ENCODE measurements around the gene EEFSEC. TPM values are rescaled to one million over a fixed set of nuclear protein-coding genes. Genes with fewer than 3 reads are reported as not detected.

Gene EEFSEC
- total RNA-seq, 1 experiment from 2014 or later: 9.5 TPM

DNA sequence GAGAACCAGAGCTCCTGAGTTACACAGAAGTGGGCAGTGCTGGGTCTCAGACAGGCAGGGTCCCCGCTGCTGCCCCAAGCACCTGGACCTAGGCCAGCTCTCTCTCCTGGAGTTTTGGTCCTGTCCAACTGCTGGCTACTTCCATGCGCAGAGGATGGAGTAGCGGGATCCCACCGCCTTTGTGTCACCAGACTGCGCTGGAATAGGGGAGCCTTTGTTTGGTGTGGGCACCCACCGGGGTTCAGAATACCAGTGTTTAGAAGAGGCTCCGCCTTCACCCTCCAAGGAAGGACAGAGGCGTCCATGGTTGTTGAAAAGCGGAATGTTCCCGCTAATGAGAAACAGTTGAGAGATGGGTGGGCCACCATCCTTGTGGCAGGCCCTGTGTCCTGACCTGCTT is 159.0 kb downstream of the EEFSEC start:
- Histone ChIP-seq H4K5ac (ENCODE audit: insufficient read length, low read depth, low read length) (no peak overlapping the region), H3K14ac (ENCODE audit: insufficient read depth, low read length) (no peak overlapping the region), H2BK15ac (ENCODE audit: low read depth, low read length) (no peak overlapping the region), H3K56ac (ENCODE audit: insufficient read length, low read depth, low read length) (no peak overlapping the region), H4K20me1 (ENCODE audit: control insufficient read depth, insufficient read depth, insufficient read length) (peaks cover 2% of the 10 kb centered on the region), H3K18ac (ENCODE audit: insufficient read length, low read depth, low read length) (no peak overlapping the region), H2AK5ac (ENCODE audit: insufficient read length, low read length) (no peak overlapping the region), H3K27ac (ENCODE audit: insufficient read length, low read depth, low read length) (no peak overlapping the region), H3K9me3 (ENCODE audit: control insufficient read depth, low read depth, low read length) (no peaks in the 10 kb centered on the region), H3T11ph (ENCODE audit: low read length) (no peak overlapping the region), H3K4me2 (ENCODE audit: insufficient read depth, insufficient read length, low read length) (no peak overlapping the region), H2BK120ac (ENCODE audit: low read depth, low read length, poor library complexity, severe bottlenecking) (no peak overlapping the region), H2BK20ac (ENCODE audit: low read depth, low read length, poor library complexity, severe bottlenecking) (no peak overlapping the region), H4K91ac (ENCODE audit: insufficient read length, low read depth, low read length) (no peak overlapping the region), H3K23ac (ENCODE audit: insufficient read length, low read depth, low read length) (no peak overlapping the region), H3K9ac (ENCODE audit: extremely low read depth, insufficient read length, low read length) (no peak overlapping the region), H2BK12ac (ENCODE audit: insufficient read length, low read depth, low read length) (no peak overlapping the region), H3K79me2 (ENCODE audit: insufficient read depth, low read length) (no peaks in the 10 kb centered on the region), H3K23me2 (ENCODE audit: insufficient read length, low read depth, low read length, poor library complexity, severe bottlenecking) (no peaks in the 10 kb centered on the region), H2BK5ac (ENCODE audit: insufficient read length, low read length) (no peak overlapping the region), H3K4ac (ENCODE audit: low read depth, low read length) (no peak overlapping the region), H3K79me1 (ENCODE audit: insufficient read depth, low read depth, low read length, poor library complexity, severe bottlenecking) (no peaks in the 10 kb centered on the region), H2AFZ (ENCODE audit: low read length) (no peak overlapping the region), H4K8ac (replicated peaks; ENCODE audit: insufficient read length, low read depth, low read length) (no peak overlapping the region), H3K27me3 (ENCODE audit: insufficient read depth, low read length) (no peaks in the 10 kb centered on the region), H3K4me1 (ENCODE audit: insufficient read depth, low read length) (no peaks in the 10 kb centered on the region)
- H3K4me3 Mint-ChIP-seq: no peak overlapping the region
- no peaks in the 10 kb centered on the region for H3K4me1 Mint-ChIP-seq
- H3K27ac Mint-ChIP-seq: no peak overlapping the region
- no peaks in the 10 kb centered on the region; a peak in 1 of 7 replicates for H3K36me3 Mint-ChIP-seq (ENCODE audit: insufficient read depth in 1 of 3, low read depth in 3 of 3)
- H3K9me3 Mint-ChIP-seq: no peaks in the 10 kb centered on the region
- TF ChIP-seq, protein P1, sequence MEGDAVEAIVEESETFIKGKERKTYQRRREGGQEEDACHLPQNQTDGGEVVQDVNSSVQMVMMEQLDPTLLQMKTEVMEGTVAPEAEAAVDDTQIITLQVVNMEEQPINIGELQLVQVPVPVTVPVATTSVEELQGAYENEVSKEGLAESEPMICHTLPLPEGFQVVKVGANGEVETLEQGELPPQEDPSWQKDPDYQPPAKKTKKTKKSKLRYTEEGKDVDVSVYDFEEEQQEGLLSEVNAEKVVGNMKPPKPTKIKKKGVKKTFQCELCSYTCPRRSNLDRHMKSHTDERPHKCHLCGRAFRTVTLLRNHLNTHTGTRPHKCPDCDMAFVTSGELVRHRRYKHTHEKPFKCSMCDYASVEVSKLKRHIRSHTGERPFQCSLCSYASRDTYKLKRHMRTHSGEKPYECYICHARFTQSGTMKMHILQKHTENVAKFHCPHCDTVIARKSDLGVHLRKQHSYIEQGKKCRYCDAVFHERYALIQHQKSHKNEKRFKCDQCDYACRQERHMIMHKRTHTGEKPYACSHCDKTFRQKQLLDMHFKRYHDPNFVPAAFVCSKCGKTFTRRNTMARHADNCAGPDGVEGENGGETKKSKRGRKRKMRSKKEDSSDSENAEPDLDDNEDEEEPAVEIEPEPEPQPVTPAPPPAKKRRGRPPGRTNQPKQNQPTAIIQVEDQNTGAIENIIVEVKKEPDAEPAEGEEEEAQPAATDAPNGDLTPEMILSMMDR (conservative IDR thresholded peaks at IDR 0.05): no peak
- peak; percentile 13 for DNase-seq
- WGBS (ENCODE audit: extremely low coverage, insufficient read length, low lambda C conversion rate): no CpG with 5 or more reads among the region's 10 CpGs
- H3K27me3 Mint-ChIP-seq (ENCODE audit: low read depth): no peaks in the 10 kb centered on the region; the same call in none of the 2 replicates
